GM06990 (cell line): Measurements from ENCODE around the gene TRIM29.

Source experiments
- DNase-seq: peaks from one replicate; pipeline ENCODE4 v3.0.0-alpha.2; 2011; ENCODE audit not compliant: insufficient read length; ENCODE audit errors: extremely low read depth
- H3K27me3 ChIP-seq: replicated peaks from 2 replicates; pipeline ENCODE4 v1.6.0; 2011; ENCODE audit warnings: low read length; ENCODE audit not compliant: control insufficient read depth, insufficient read depth
- H3K36me3 ChIP-seq: 2 replicates; pipeline ENCODE4 v1.5.1; 2011; ENCODE audit warnings: low read length; ENCODE audit not compliant: control insufficient read depth, insufficient read depth
- H3K4me3 ChIP-seq: replicated peaks from 2 replicates; pipeline ENCODE4 v1.5.1; 2011; ENCODE audit warnings: low read depth, mild to moderate bottlenecking, control low read depth, low read length
- CTCF ChIP-seq: IDR thresholded peaks from 2 replicates; pipeline ENCODE4 v1.5.1; 2011; ENCODE audit warnings: low read length, control low read depth, mild to moderate bottlenecking, inconsistent platforms; ENCODE audit not compliant: insufficient read depth, poor library complexity, severe bottlenecking

TRIM29 gene

GRCh38 chr11:120133216-120134105 lies 4.5 kb downstream of the TRIM29 start:
- Histone ChIP-seq H3K4me3 (no peak overlapping the region), H3K36me3 (no peaks in the 10 kb centered on the region), H3K27me3 (peaks cover 7% of the 10 kb centered on the region)
- TF ChIP-seq CTCF: no peak
- no peak for DNase-seq

- DNase-seq: no peak
- Histone ChIP-seq H3K27me3 (peaks cover 7% of the 10 kb centered on the region), H3K36me3 (no peaks in the 10 kb centered on the region)
These were observed 5.2 kb downstream of the TRIM29 start for GRCh38 chr11:120132645-120133185.

GRCh38 chr11:120131941-120132644 lies 5.8 kb downstream of the TRIM29 start:
- DNase-seq: no peak

More at GRCh38 chr11:120132645-120133185, 5.2 kb downstream of the TRIM29 start:
- no peak overlapping the region for H3K4me3 ChIP-seq
- no peak for TF ChIP-seq CTCF

GRCh38 chr11:120130991-120131760 lies 6.7 kb downstream of the TRIM29 start:
- H3K4me3 ChIP-seq: no peak overlapping the region
- H3K36me3 ChIP-seq: no peaks in the 10 kb centered on the region
- TF ChIP-seq CTCF: no peak
- peaks cover 10% of the 10 kb centered on the region for H3K27me3 ChIP-seq
- no peak for DNase-seq

More at GRCh38 chr11:120131941-120132644, 5.8 kb downstream of the TRIM29 start:
- no peak for TF ChIP-seq CTCF
- Histone ChIP-seq H3K4me3 (no peak overlapping the region), H3K27me3 (peaks cover 9% of the 10 kb centered on the region), H3K36me3 (no peaks in the 10 kb centered on the region)

- TF ChIP-seq CTCF: no peak
- H3K36me3 ChIP-seq: no peaks in the 10 kb centered on the region
- peaks cover 6% of the 10 kb centered on the region for H3K27me3 ChIP-seq
- no peak for DNase-seq
- no peak overlapping the region for H3K4me3 ChIP-seq
These were observed 7.5 kb downstream of the TRIM29 start for GRCh38 chr11:120130176-120130980.
